DMS114 treated with DMSO at 0.1 percent for 48 hours (cell line): ENCODE measurements around the gene HINT2.
A peak's percentile ranks its signal among the peaks of the same experiment; 100 is the strongest.

Source experiments
- DNase-seq: peaks from one replicate; lab custom pipeline; 2025; ENCODE audit not compliant: unreplicated experiment; lab: John Stamatoyannopoulos, UW

HINT2 gene

GRCh38 chr9:35841645-35841900, 26.7 kb upstream of the HINT2 start:
- DNase-seq, result no peak

GRCh38 chr9:35840881-35841644, 26.2 kb upstream of the HINT2 start:
- DNase-seq, result no peak

- no peak for DNase-seq
Measured at GRCh38 chr9:35839926-35840325, 25.1 kb upstream of the HINT2 start.

GRCh38 chr9:35836595-35836994, 21.8 kb upstream of the HINT2 start:
- no peak for DNase-seq

- DNase-seq, result no peak
Measured at GRCh38 chr9:35835766-35836165, 20.9 kb upstream of the HINT2 start.

GRCh38 chr9:35835216-35835632, 20.4 kb upstream of the HINT2 start:
- DNase-seq, result no peak

- no peak for DNase-seq
Measured at GRCh38 chr9:35834260-35835215, 19.7 kb upstream of the HINT2 start.

- no peak for DNase-seq
Measured at GRCh38 chr9:35832814-35833213, 18.0 kb upstream of the HINT2 start.

- no peak for DNase-seq
Measured at GRCh38 chr9:35831040-35831439, 16.2 kb upstream of the HINT2 start.

GRCh38 chr9:35829764-35830096, 14.9 kb upstream of the HINT2 start:
- no peak for DNase-seq

- peak; percentile 74 for DNase-seq
Measured at GRCh38 chr9:35829084-35829763, 14.4 kb upstream of the HINT2 start, which contains the start of gene TMEM8B. TSS of gene TMEM8B (plus strand) at chr9:35829228. CDS start at chr9:35829448, 220 bp downstream.

- DNase-seq, result no peak
Measured at GRCh38 chr9:35828716-35829083, 13.9 kb upstream of the HINT2 start, which contains the start of gene FAM221B. TSS of gene FAM221B (minus strand) at chr9:35828732. CDS start at chr9:35826161, 2,571 bp downstream.

- no peak for DNase-seq
Measured at GRCh38 chr9:35827486-35827885, 12.6 kb upstream of the HINT2 start.

GRCh38 chr9:35826071-35826701, 11.3 kb upstream of the HINT2 start:
- peak; percentile 67 for DNase-seq

GRCh38 chr9:35822926-35823325, 8.1 kb upstream of the HINT2 start:
- no peak for DNase-seq

GRCh38 chr9:35820076-35820475, 5.2 kb upstream of the HINT2 start:
- no peak for DNase-seq

GRCh38 chr9:35818341-35818740, 3.5 kb upstream of the HINT2 start:
- DNase-seq, result no peak

GRCh38 chr9:35816708-35817107, 1.9 kb upstream of the HINT2 start:
- peak; percentile 22 for DNase-seq

- no peak for DNase-seq
Measured at GRCh38 chr9:35814106-35814840, 569 bp downstream of the HINT2 start.

GRCh38 chr9:35813434-35814105, 1.3 kb downstream of the HINT2 start:
- no peak for DNase-seq
